Activated B cell treated with CpG ODN at 0.5 μM for 24 hours (primary cell): ENCODE results near the gene GRAMD1A. TPM values are rescaled to one million over a fixed set of nuclear protein-coding genes. Genes with fewer than 3 reads are reported as not detected.
"Not testable (repeated sequence)": the region's sequence is repeated elsewhere in the genome, so short reads cannot be mapped to it uniquely, and the experiment has no call there.

Source experiments
- ATAC-seq: fragments of 200-7000 bp; cut with Tn5 transposase; one replicate; pipeline ENCODE4 v1.10.0; 2021; ENCODE audit warnings: low read depth, mild to moderate bottlenecking, moderate library complexity
- CTCF ChIA-PET: fragments of 350-600 bp; sonication (Branson Sonifier 250); formaldehyde crosslinking; loops from one replicate; lab custom pipeline; 2021; ENCODE audit warnings: antibody characterized with exemption; lab: Charles Lee
- POLR2A ChIA-PET: fragments of 350-600 bp; sonication (Branson Sonifier 250); formaldehyde crosslinking; loops from one replicate; lab custom pipeline; 2021; ENCODE audit warnings: antibody characterized with exemption; lab: Charles Lee
- DNase-seq: peaks from one replicate; pipeline ENCODE4 v3.0.0; 2022
- H3K27ac Mint-ChIP-seq: one replicate; pipeline ENCODE4 v1.8.0; 2020; ENCODE audit warnings: mixed read lengths
- H3K27me3 Mint-ChIP-seq: one replicate; pipeline ENCODE4 v1.8.0; 2021; ENCODE audit warnings: mixed read lengths
- H3K36me3 Mint-ChIP-seq: one replicate; pipeline ENCODE4 v1.8.0; 2021; ENCODE audit warnings: low read depth, mixed read lengths
- H3K4me1 Mint-ChIP-seq: one replicate; pipeline ENCODE4 v1.8.0; 2021; ENCODE audit warnings: mixed read lengths
- H3K4me3 Mint-ChIP-seq: one replicate; pipeline ENCODE4 v1.8.0; 2020; ENCODE audit warnings: mild to moderate bottlenecking, mixed read lengths
- H3K9me3 Mint-ChIP-seq: one replicate; pipeline ENCODE4 v1.8.0; 2020; ENCODE audit warnings: mixed read lengths
- CTCF ChIP-seq: fragments of 200-600 bp; IDR thresholded peaks from one replicate; pipeline ENCODE4 v1.8.0; 2022; ENCODE audit warnings: antibody characterized with exemption, mild to moderate bottlenecking
- intact Hi-C: fragments of 100-400 bp; cut with micrococcal nuclease; formaldehyde crosslinking; loops from one replicate; pipeline ENCODE4 v1.15.1; 2024
- total RNA-seq: library from RNA; stranded (reverse); gene quantifications from 2 replicates; pipeline ENCODE4 v1.2.3, GENCODE V29; 2022

Gene GRAMD1A
- total RNA-seq, 1 donor from 2014 or later: 52.9 TPM

- ChIA-PET CTCF (no interaction called here), POLR2A (interaction anchor here (0.6 kb wide), 1 partner anchor 196 kb away, joined by 3 read pairs; no protein-coding TSS in a partner anchor)
- DNase-seq (no peak), ATAC-seq (no peak)
- H3K9me3 Mint-ChIP-seq: no peaks in the 10 kb centered on the region
- intact Hi-C loops: no loop called here
- no peak overlapping the region for H3K27ac Mint-ChIP-seq
- H3K36me3 Mint-ChIP-seq: peaks cover 45% of the 10 kb centered on the region
- H3K27me3 Mint-ChIP-seq: no peaks in the 10 kb centered on the region
- H3K4me1 Mint-ChIP-seq: peaks cover 38% of the 10 kb centered on the region
- no peak overlapping the region for H3K4me3 Mint-ChIP-seq
- no peak for TF ChIP-seq CTCF
Observed at GRCh38 chr19:35005256-35005977, 5.3 kb downstream of the GRAMD1A start.

- Mint-ChIP-seq H3K36me3 (peaks cover 49% of the 10 kb centered on the region), H3K4me1 (peaks cover 37% of the 10 kb centered on the region)
- intact Hi-C loops, H3K9me3 Mint-ChIP-seq, H3K27me3 Mint-ChIP-seq, DNase-seq, H3K27ac Mint-ChIP-seq, H3K4me3 Mint-ChIP-seq, ATAC-seq: not testable (repeated sequence)
- CTCF ChIA-PET: interaction anchor here (0.8 kb wide), 1 partner anchor 33 kb away, joined by 4 read pairs; no protein-coding TSS in a partner anchor
- POLR2A ChIA-PET: interaction anchor here (0.6 kb wide), 1 partner anchor 195 kb away, joined by 3 read pairs; no protein-coding TSS in a partner anchor
Observed at GRCh38 chr19:35006007-35006341, 5.9 kb downstream of the GRAMD1A start.

GRCh38 chr19:35006342-35006998 lies 6.3 kb downstream of the GRAMD1A start:
- H3K4me1 Mint-ChIP-seq: peaks cover 32% of the 10 kb centered on the region
- H3K36me3 Mint-ChIP-seq: peaks cover 51% of the 10 kb centered on the region
- intact Hi-C loops: no loop called here
- H3K4me3 Mint-ChIP-seq: no peak overlapping the region
- no peaks in the 10 kb centered on the region for H3K9me3 Mint-ChIP-seq
- no peak overlapping the region for H3K27ac Mint-ChIP-seq
- no peak for ATAC-seq
- no peaks in the 10 kb centered on the region for H3K27me3 Mint-ChIP-seq
- TF ChIP-seq CTCF: no peak
- ChIA-PET POLR2A (interaction anchor here (0.6 kb wide), 1 partner anchor 195 kb away, joined by 3 read pairs; no protein-coding TSS in a partner anchor), CTCF (interaction anchor here (0.8 kb wide), 2 partner anchors 34 to 35 kb away, joined by 4 read pairs; no protein-coding TSS in a partner anchor)
- DNase-seq: no peak

- POLR2A ChIA-PET: no interaction called here
- CTCF ChIA-PET: interaction anchor here (0.8 kb wide), 1 partner anchor 35 kb away, joined by 4 read pairs; no protein-coding TSS in a partner anchor
- intact Hi-C loops: no loop called here
- peaks cover 27% of the 10 kb centered on the region for H3K4me1 Mint-ChIP-seq
- no peak overlapping the region for H3K4me3 Mint-ChIP-seq
- no peaks in the 10 kb centered on the region for H3K27me3 Mint-ChIP-seq
- no peak for ATAC-seq
- peaks cover 56% of the 10 kb centered on the region for H3K36me3 Mint-ChIP-seq
- no peaks in the 10 kb centered on the region for H3K9me3 Mint-ChIP-seq
- DNase-seq: no peak
- TF ChIP-seq CTCF: no peak
- no peak overlapping the region for H3K27ac Mint-ChIP-seq
Observed at GRCh38 chr19:35006999-35007365, 6.9 kb downstream of the GRAMD1A start.

- H3K27me3 Mint-ChIP-seq, H3K4me3 Mint-ChIP-seq, H3K27ac Mint-ChIP-seq, DNase-seq, CTCF ChIA-PET, intact Hi-C loops, POLR2A ChIA-PET, ATAC-seq, H3K9me3 Mint-ChIP-seq: not testable (repeated sequence)
- peaks cover 24% of the 10 kb centered on the region for H3K4me1 Mint-ChIP-seq
- H3K36me3 Mint-ChIP-seq: peaks cover 57% of the 10 kb centered on the region
Observed at GRCh38 chr19:35007427-35007826, 7.3 kb downstream of the GRAMD1A start.

GRCh38 chr19:35008891-35009341 lies 8.8 kb downstream of the GRAMD1A start:
- POLR2A ChIA-PET: interaction anchor here (0.6 kb wide), 1 partner anchor 10 kb away, joined by 7 read pairs; no protein-coding TSS in a partner anchor
- no peak overlapping the region for H3K4me3 Mint-ChIP-seq

More at GRCh38 chr19:35008891-35009341, 8.8 kb downstream of the GRAMD1A start:
- CTCF ChIA-PET: no interaction called here
- intact Hi-C loops: no loop called here
- no peak for TF ChIP-seq CTCF
- Mint-ChIP-seq H3K36me3 (peaks cover 64% of the 10 kb centered on the region), H3K27ac (no peak overlapping the region), H3K9me3 (no peaks in the 10 kb centered on the region), H3K27me3 (no peaks in the 10 kb centered on the region), H3K4me1 (peaks cover 24% of the 10 kb centered on the region)
- DNase-seq: no peak
- ATAC-seq: no peak
